ENCODE measurements around the gene PAAF1.
"Not testable (repeated sequence)": the region's sequence is repeated elsewhere in the genome, so short reads cannot be mapped to it uniquely, and the experiment has no call there.

The PAAF1 gene, protein sequence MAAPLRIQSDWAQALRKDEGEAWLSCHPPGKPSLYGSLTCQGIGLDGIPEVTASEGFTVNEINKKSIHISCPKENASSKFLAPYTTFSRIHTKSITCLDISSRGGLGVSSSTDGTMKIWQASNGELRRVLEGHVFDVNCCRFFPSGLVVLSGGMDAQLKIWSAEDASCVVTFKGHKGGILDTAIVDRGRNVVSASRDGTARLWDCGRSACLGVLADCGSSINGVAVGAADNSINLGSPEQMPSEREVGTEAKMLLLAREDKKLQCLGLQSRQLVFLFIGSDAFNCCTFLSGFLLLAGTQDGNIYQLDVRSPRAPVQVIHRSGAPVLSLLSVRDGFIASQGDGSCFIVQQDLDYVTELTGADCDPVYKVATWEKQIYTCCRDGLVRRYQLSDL

DNA sequence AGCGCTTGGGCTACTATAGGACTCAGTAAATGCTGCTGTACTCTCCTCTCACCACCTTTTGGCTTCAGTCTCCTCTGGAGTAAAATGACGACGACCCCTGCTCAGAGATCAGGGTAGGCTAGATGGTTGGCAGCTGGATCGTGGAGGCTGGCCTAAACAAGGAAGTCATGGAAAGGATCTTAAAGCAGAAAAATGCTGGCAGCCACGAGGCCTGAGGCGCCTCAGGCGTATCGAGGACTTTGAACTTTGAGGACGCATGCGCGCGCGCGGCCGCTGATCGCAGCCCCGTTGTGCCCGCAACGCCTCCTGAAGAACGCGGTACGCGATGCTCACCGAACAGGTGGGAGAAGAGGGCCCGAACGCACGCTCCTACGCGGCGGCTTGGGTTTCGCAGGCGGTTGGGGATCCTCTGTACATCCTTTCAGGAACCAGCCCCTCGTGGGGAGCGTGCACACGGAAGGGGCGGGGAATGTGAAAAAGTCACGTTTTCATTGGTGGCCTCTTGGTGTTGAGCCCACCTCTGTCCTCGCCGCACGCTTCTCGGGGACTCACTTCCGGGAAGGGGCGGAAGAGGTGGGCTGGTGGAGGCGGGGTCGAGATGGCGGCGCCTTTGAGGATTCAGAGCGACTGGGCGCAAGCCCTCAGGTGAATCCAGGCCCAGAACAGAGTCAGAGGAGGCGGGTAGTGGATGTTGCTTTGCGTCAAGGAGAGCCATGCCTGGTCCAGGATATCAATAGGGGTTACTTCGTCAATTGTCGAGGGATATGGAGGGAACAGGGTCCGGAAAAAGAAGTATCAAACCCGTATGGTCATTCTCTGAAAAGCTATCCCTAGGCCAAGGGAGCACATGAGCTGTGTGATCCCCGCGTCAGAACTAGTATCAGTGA is at the start of gene PAAF1, which contains the start of gene COA4:
TSS of gene PAAF1 (plus strand) at position 576 of the 887 bp plus-strand sequence. CDS start at position 599, 23 bp downstream.
TSS of gene COA4 (minus strand) at position 423 of the 887 bp plus-strand sequence. CDS start 3,468 bp downstream, outside the sequence.
- peak; percentile 96 for DNase-seq

DNA sequence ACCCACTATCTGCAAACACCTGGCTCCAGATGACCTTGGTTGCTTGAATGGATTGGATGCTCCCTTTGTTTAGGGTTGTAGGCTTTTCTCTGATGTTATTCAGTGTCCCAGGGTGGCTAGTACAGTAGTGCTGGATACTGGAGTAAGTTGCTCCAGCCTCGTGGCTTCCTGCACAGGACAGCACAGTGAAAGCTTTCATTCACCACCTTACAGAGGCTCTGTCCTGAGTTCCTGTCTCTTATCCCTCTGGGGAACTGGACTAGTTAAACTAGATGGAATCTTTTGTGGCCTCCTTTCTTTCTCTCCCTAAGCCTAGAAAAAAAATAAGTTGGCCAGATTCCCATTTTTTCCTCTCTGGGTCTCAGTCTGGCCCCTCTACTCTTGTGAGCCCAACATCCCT is 46.5 kb upstream of the PAAF1 start:
- DNase-seq = no peak

GRCh38 chr11:73833067-73833466 is 43.7 kb upstream of the PAAF1 start:
- DNase-seq = no peak

DNA sequence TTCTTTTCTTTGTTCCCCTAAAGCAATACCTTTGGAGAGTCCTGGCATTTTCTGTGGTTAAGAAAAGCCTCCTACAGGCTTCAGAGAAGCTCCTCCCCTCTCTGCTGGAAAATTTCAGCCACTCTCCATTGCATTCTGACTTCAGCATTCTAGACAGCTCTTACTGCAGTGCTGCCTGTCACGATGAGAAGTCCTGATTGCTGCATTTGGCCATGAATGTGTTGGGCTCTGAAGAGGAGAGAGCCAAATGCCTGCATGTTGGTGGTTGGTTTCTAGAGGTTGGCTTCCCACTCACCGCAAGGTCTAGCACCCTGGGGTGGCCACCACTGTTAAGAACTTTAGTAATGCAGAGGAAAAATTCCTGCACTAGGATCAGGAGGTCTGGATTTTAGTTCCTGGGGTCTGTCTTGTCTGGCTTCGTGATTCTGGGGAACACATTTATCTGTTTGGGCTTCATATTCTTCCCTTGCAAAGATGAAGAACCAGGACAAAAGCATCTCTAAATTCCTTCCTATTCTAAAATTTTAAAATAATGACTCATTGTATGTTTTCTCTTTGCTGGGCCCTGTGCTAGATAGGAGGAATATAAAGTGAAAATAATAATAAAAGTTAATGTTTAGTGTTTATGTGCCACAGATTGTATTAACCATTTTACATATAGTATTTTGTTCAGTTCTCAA is 38.2 kb upstream of the PAAF1 start:
- DNase-seq = no peak

DNA sequence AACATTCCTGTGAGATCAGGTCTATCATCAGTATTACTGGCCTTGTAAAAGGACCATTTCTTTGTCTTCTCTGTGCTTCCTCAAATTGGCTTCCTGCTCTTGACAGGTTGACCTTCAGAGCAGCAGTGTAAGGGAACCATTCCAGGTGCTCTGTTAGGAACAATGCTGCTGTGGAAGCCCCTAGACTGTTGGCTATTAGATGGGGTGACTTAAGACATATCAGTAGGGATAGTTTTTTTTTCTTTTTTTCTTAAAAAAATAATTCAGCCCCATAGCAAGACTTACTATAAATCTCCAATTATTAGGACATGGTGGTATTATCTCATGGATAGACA is 37.7 kb upstream of the PAAF1 start:
- DNase-seq = no peak

- DNase-seq = no peak
These were observed 25.6 kb upstream of the PAAF1 start for GRCh38 chr11:73851046-73851764.

- DNase-seq = no peak
These were observed 24.8 kb upstream of the PAAF1 start for GRCh38 chr11:73852049-73852448.

GRCh38 chr11:73854680-73855079 is 22.1 kb upstream of the PAAF1 start:
- no peak for DNase-seq

DNA sequence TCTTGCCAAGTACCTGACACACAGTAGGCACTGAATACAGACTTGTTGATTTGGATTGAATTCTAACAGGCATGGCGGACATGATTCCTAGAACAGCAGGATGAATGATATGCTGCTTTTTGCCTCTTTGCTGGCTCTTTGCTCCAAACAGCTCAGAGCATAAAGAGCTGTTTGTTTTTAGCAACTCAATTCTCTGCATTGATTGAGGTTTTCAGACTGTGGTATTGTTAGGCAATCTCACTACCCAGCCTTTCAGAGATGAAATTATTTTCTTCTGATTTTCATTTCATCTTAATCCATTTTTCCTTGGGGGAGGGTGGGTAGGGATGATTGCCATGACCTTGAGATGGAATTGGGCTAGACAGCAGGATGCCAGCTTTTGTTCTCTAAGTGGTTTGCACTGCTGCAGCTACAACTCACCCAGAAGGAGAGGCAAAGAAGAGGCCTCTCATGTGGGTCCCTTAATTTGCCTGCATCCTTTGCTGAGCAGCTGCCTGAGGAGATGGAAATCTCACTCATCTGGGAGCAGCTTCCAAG is 20.7 kb upstream of the PAAF1 start:
- DNase-seq = no peak

- DNase-seq = no peak
These were observed 17.1 kb upstream of the PAAF1 start for GRCh38 chr11:73859671-73860070.

- DNase-seq = no peak
These were observed 16.6 kb upstream of the PAAF1 start for GRCh38 chr11:73860202-73860601.

- DNase-seq = no peak
These were observed 13.8 kb upstream of the PAAF1 start for GRCh38 chr11:73862986-73863385.

- no peak for DNase-seq
These were observed 10.7 kb upstream of the PAAF1 start for GRCh38 chr11:73866095-73866579.

GRCh38 chr11:73866586-73866996 is 10.2 kb upstream of the PAAF1 start:
- no peak for DNase-seq

DNA sequence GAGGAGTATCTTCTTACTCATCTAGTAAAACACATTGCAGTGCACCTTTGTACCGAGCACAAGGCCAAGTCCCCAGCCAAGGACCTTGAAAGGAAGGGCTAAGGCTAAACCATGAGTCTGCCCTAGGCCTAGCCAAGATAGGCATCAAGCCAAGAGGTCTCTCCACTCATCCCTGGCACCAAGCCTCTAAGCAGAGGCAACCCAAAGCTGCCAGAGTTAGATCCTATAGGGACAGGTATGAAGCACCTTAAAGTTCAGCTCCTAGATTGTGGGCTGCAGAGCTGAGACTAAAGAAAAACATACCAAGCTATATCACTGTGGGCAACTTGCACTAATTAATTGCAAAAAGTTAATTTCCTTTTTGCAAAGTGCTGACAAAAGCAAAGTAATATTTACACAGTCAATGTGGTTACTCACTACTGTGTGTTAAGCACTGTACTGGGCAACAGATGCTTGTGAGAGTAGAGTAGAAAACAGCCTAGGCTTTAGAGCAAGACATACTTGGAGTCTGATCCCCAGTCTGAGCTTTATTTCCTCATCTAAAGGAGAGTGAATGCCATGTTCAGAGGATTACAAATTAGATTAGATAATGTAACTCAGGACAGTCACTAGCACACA is 7.4 kb upstream of the PAAF1 start:
- DNase-seq = no peak

DNA sequence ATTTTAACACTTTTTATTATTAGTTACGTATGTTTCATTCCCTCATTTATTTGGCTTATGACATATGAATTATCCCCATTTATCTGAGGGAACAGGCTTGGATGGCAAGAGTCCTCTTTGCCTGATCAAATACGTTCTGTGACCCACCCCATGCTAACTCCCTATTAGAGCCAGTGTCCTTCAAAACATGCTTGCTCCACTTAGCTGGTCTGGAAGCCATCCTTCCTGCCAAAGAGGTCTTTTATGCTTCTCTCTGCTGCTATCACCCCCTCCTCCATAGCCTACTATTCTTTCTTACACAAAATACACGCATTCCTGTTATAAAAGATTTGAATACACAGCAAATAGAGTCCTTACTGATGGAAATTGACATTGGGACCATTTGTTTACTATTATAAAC is 6.5 kb upstream of the PAAF1 start:
- no peak for DNase-seq

DNA sequence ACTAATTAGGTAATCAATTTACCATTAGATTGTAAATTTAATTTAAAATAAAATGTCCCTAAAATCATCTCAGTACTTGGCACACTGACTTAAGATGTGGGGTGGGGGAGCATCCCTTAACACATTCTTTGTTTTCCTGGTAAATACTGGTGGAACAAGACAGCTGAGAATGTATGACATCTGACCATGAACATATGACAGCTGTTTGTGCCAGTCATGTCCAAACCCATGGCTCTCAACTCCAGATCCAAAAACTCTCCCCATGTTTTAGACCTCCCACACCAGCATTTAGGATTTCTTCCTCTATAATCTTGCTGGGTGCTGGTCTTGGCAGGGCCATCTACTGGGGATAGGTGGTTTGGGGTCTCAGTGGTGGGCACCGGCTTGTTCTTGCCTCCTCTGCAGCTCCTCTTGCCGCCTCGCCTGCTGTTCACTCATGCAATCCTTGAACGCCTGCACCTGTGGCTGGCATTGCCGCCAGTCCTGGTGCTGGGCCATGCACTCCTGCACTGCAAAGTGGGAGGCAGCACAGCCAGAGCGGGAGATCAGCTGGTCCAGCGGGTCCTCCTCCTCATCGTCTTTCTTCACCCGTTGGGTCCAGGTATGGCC is 3.9 kb upstream of the PAAF1 start:
- no peak for DNase-seq

DNA sequence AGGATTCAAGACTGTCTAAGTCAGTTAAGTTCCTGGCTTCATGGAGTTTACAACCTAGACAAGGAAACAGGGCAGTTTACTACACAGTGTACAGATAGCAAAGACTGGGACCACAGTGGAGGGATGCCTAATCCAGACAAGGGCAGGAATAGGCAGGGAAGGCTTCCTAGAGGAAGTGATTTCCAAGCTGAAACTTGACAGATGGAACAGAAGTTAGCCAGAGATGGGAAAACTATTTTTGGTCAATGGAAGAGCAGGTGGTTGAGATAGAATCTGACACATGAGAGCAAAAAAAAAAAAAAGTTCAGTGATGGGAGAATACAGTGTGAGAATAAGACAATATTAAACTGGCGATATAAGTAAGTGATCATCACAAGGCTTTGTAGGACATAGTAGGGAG is 1.4 kb upstream of the PAAF1 start:
- no peak for DNase-seq

DNA sequence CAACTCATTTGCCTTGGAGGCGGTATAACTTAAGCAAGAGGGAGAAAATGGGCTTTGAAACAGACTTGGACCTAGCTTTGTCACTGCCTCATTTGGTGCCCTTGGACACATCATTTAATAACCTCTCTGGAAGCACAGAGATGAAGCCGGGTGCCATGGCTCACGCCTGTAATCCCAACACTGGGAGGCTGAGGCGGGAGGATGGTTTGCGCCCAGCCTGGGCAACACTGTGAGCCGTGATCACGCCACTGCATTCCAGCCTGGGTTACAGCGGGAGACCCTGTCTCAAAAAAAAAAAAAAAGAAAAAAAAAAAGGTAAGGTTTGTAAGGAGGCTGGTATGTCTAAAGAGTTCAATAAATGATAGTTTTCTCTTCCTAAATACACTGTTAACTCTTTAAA is 959 bp upstream of the PAAF1 start:
- DNase-seq = no peak

GRCh38 chr11:73878771-73879170 is 2.0 kb downstream of the PAAF1 start:
- DNase-seq = no peak

DNA sequence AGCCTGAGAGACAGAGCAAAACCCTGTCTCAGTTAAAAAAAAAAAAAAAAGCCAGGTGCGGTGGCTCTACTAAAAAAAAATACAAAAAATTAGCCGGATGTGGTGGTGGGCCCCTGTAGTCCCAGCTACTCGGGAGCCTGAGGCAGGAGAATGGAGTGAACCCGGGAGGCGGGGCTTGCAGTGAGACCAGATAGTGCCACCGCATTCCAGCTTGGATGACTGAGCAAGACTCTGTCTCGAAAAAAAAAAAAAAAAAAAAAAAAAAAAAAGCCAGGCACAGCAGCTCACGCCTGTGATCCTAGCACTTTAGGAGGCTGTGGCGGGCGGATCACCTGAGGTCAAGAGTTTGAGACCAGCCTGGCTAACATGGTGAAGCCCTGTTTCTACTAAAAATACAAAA is 3.6 kb downstream of the PAAF1 start:
- not testable (repeated sequence) for DNase-seq

Measured in stimulated activated CD4-positive, alpha-beta T cell treated with anti-CD3 and anti-CD28 coated beads, Interleukin-1b, Interleukin-23, amount 100 ng/mL, for 48 hours (primary cell).